Natural killer cell (primary cell): ENCODE measurements around the gene LYRM2. TPM values are rescaled to one million over a fixed set of nuclear protein-coding genes. Genes with fewer than 3 reads are reported as not detected.

ENCODE experiments used
- ATAC-seq, 3 donors: fragments of 150-1000 bp in 2 of 3; fragments of 200-7000 bp in 1 of 3; cut with Tn5 transposase; 1 replicate in 1 of 3; 2 replicates in 2 of 3; pipeline ENCODE4 v1.10.0; 2021; ENCODE audit warnings: mild to moderate bottlenecking in 2 of 3, moderate library complexity in 2 of 3
- DNase-seq, 2 donors: peaks; one replicate each; pipeline versions ENCODE4 v3.0.0 to v3.0.0-alpha.2; 2013 to 2021; ENCODE audit warnings: mixed read lengths in 1 of 2
- H3K27ac ChIP-seq: one replicate; pipeline ENCODE4 v1.5.1; 2013; ENCODE audit warnings: mild to moderate bottlenecking, low read length
- H3K27me3 ChIP-seq: one replicate; pipeline ENCODE4 v1.6.1; 2013; ENCODE audit warnings: low read length; ENCODE audit not compliant: control insufficient read depth, insufficient read depth
- H3K36me3 ChIP-seq: one replicate; pipeline ENCODE4 v1.6.1; 2013; ENCODE audit warnings: low read length; ENCODE audit not compliant: control insufficient read depth, insufficient read depth
- H3K4me1 ChIP-seq: one replicate; pipeline ENCODE4 v1.6.1; 2013; ENCODE audit warnings: low read length; ENCODE audit not compliant: control insufficient read depth, insufficient read depth
- H3K4me3 ChIP-seq: one replicate; pipeline ENCODE4 v1.5.1; 2013; ENCODE audit warnings: low read length
- H3K9me3 ChIP-seq: one replicate; pipeline ENCODE4 v1.6.1; 2013; ENCODE audit warnings: low read length; ENCODE audit not compliant: control insufficient read depth, insufficient read depth
- H3K27ac Mint-ChIP-seq, 2 donors: one replicate each; pipeline ENCODE4 v1.8.0; 2022; ENCODE audit warnings: mild to moderate bottlenecking in 2 of 2, mixed read lengths in 2 of 2, moderate library complexity in 1 of 2
- H3K27me3 Mint-ChIP-seq, 2 donors: one replicate each; pipeline ENCODE4 v1.8.0; 2022; ENCODE audit warnings: low read depth in 2 of 2, mixed read lengths in 2 of 2
- H3K36me3 Mint-ChIP-seq: one replicate; pipeline ENCODE4 v1.8.0; 2022; ENCODE audit warnings: mixed read lengths
- H3K4me1 Mint-ChIP-seq, 2 donors: one replicate each; pipeline ENCODE4 v1.8.0; 2022; ENCODE audit warnings: mixed read lengths in 2 of 2
- H3K4me3 Mint-ChIP-seq: one replicate; pipeline ENCODE4 v1.8.0; 2022; ENCODE audit warnings: mild to moderate bottlenecking, moderate library complexity, mixed read lengths
- H3K9me3 Mint-ChIP-seq, 2 donors: one replicate each; pipeline ENCODE4 v1.8.0; 2022; ENCODE audit warnings: mixed read lengths in 2 of 2
- CTCF ChIP-seq: fragments of 200-600 bp; IDR thresholded peaks from one replicate; pipeline ENCODE4 v1.8.0; 2022; ENCODE audit warnings: antibody characterized with exemption
- WGBS: methylation state at CpG from one replicate; pipeline ENCODE4 v1.1.7; 2013; ENCODE audit warnings: missing lambda C conversion rate; ENCODE audit not compliant: insufficient coverage; 5-methylcytosine and 5-hydroxymethylcytosine counted together
- intact Hi-C: fragments of 100-400 bp; cut with micrococcal nuclease; formaldehyde crosslinking; loops from one replicate; pipeline ENCODE4 v1.14.2; 2022
- total RNA-seq, 4 donors: library from RNA; stranded (reverse); fragments of 120-200 nt in 1 of 4; gene quantifications; one replicate each; pipeline versions ENCODE4 v1.2.3 to v1.2.4, GENCODE V29; 2013 to 2022

Gene LYRM2
- total RNA-seq, 3 donors from 2014 or later (not counting 1 experiment from before 2014, with no cell fraction given), result 21.1 to 25.5 (median 25.0) TPM

GRCh38 chr6:89623749-89624148, 14.8 kb downstream of the LYRM2 start:
- DNase-seq, result no peak
- ATAC-seq, result no peak
- H3K27me3 ChIP-seq, result no peaks in the 10 kb centered on the region
- Mint-ChIP-seq H3K36me3 (no peaks in the 10 kb centered on the region), H3K27me3 (no peaks in the 10 kb centered on the region), H3K4me3 (no peak overlapping the region), H3K27ac (peak overlapping the region in 1 of 2 donors; percentile 58), H3K9me3 (no peaks in the 10 kb centered on the region), H3K4me1 (no peaks in the 10 kb centered on the region)
- no peaks in the 10 kb centered on the region for H3K4me1 ChIP-seq
- H3K9me3 ChIP-seq, result no peaks in the 10 kb centered on the region
- H3K4me3 ChIP-seq, result no peak overlapping the region
- no peaks in the 10 kb centered on the region for H3K36me3 ChIP-seq
- 87% methylated on average over 8 of the region's 8 CpGs for WGBS
- intact Hi-C loops, result no loop called here
- no peak for TF ChIP-seq CTCF
- no peak overlapping the region for H3K27ac ChIP-seq

- H3K27me3 Mint-ChIP-seq, result no peaks in the 10 kb centered on the region
- no peak for ATAC-seq
- intact Hi-C loops, result no loop called here
- no peak overlapping the region for H3K4me3 ChIP-seq
- 94% methylated on average over 5 of the region's 6 CpGs for WGBS
- no peak overlapping the region for H3K27ac ChIP-seq
- no peaks in the 10 kb centered on the region for H3K9me3 Mint-ChIP-seq
- DNase-seq, result no peak
- no peaks in the 10 kb centered on the region for H3K27me3 ChIP-seq
- no peak for TF ChIP-seq CTCF
- no peaks in the 10 kb centered on the region for H3K4me1 Mint-ChIP-seq
- H3K36me3 ChIP-seq, result no peaks in the 10 kb centered on the region
- no peaks in the 10 kb centered on the region for H3K36me3 Mint-ChIP-seq
- H3K4me3 Mint-ChIP-seq, result no peak overlapping the region
- no peaks in the 10 kb centered on the region for H3K4me1 ChIP-seq
- H3K27ac Mint-ChIP-seq, result no peak overlapping the region
- no peaks in the 10 kb centered on the region for H3K9me3 ChIP-seq
These were observed 19.0 kb downstream of the LYRM2 start for GRCh38 chr6:89619567-89619966.

GRCh38 chr6:89618026-89618425, 20.5 kb downstream of the LYRM2 start:
- Mint-ChIP-seq H3K27ac (no peak overlapping the region), H3K27me3 (no peaks in the 10 kb centered on the region), H3K36me3 (no peaks in the 10 kb centered on the region), H3K4me3 (no peak overlapping the region), H3K4me1 (no peaks in the 10 kb centered on the region), H3K9me3 (no peaks in the 10 kb centered on the region)
- ATAC-seq (no peak), DNase-seq (no peak)
- Histone ChIP-seq H3K4me3 (no peak overlapping the region), H3K36me3 (no peaks in the 10 kb centered on the region), H3K27ac (no peak overlapping the region), H3K27me3 (no peaks in the 10 kb centered on the region), H3K9me3 (no peaks in the 10 kb centered on the region), H3K4me1 (no peaks in the 10 kb centered on the region)
- 96% methylated on average over 6 of the region's 6 CpGs for WGBS
- intact Hi-C loops, result no loop called here
- no peak for TF ChIP-seq CTCF

- no peak for TF ChIP-seq CTCF
- no peak overlapping the region for H3K4me3 ChIP-seq
- no peaks in the 10 kb centered on the region for H3K9me3 ChIP-seq
- H3K4me1 ChIP-seq, result no peaks in the 10 kb centered on the region
- Mint-ChIP-seq H3K36me3 (no peaks in the 10 kb centered on the region), H3K4me3 (no peak overlapping the region), H3K9me3 (no peaks in the 10 kb centered on the region), H3K4me1 (no peaks in the 10 kb centered on the region), H3K27ac (no peak overlapping the region), H3K27me3 (no peaks in the 10 kb centered on the region)
- WGBS, result 79% methylated on average over 5 of the region's 5 CpGs
- H3K36me3 ChIP-seq, result no peaks in the 10 kb centered on the region
- H3K27ac ChIP-seq, result no peak overlapping the region
- H3K27me3 ChIP-seq, result no peaks in the 10 kb centered on the region
- intact Hi-C loops, result no loop called here
- DNase-seq, result no peak
- no peak for ATAC-seq
These were observed 22.0 kb downstream of the LYRM2 start for GRCh38 chr6:89616531-89616930.
